GM12892 (cell line): ENCODE measurements around the gene SNCG.

ENCODE experiments used
- POLR2A ChIP-seq: IDR thresholded peaks from 2 replicates; pipeline ENCODE4 v1.6.1; 2011; ENCODE audit warnings: low read depth, low read length, control low read depth
- POLR2AphosphoS5 ChIP-seq: IDR thresholded peaks from 2 replicates; pipeline ENCODE4 v1.6.1; 2011; ENCODE audit warnings: low read depth, low read length, control low read depth
- TAF1 ChIP-seq: IDR thresholded peaks from 2 replicates; pipeline ENCODE4 v1.6.1; 2011; ENCODE audit warnings: low read depth, mild to moderate bottlenecking, control low read depth, low read length, borderline replicate concordance

DNA sequence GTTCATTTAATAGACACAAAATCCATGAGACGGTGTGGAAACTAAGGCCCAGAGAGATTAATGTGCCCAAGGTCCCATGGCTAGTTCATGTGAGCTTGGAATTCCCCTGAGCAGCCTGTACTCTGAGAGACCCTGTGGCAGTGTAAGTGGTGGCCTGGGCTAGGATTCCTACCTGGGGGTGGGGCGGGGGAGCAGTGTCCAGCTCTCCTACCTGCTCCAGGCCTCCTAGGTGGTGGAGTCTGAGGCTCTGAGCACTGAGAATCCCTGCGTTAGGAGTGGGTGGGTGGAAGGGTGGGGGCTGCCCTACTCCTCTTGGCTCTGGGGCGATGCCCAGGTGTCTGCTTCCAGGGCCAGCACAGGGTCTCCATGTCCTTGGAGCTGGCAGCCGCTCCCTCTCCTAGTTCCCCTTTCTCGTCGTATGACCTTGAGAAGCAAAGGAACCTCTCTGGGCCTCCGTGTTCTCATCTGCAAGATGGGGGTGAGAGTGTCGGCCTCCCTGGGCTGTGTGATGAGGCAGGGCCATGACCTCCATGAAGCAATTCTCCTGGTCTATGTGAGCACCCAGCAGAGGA, 2.5 kb downstream of the SNCG start:
- TF ChIP-seq POLR2A (no peak), POLR2AphosphoS5 (no peak), TAF1 (no peak)
